Measurements from ENCODE around the gene STRN3.
"Not testable (repeated sequence)": the region's sequence is repeated elsewhere in the genome, so short reads cannot be mapped to it uniquely, and the experiment has no call there.

Gene STRN3, protein sequence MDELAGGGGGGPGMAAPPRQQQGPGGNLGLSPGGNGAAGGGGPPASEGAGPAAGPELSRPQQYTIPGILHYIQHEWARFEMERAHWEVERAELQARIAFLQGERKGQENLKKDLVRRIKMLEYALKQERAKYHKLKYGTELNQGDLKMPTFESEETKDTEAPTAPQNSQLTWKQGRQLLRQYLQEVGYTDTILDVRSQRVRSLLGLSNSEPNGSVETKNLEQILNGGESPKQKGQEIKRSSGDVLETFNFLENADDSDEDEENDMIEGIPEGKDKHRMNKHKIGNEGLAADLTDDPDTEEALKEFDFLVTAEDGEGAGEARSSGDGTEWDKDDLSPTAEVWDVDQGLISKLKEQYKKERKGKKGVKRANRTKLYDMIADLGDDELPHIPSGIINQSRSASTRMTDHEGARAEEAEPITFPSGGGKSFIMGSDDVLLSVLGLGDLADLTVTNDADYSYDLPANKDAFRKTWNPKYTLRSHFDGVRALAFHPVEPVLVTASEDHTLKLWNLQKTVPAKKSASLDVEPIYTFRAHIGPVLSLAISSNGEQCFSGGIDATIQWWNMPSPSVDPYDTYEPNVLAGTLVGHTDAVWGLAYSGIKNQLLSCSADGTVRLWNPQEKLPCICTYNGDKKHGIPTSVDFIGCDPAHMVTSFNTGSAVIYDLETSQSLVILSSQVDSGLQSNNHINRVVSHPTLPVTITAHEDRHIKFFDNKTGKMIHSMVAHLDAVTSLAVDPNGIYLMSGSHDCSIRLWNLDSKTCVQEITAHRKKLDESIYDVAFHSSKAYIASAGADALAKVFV

DNA sequence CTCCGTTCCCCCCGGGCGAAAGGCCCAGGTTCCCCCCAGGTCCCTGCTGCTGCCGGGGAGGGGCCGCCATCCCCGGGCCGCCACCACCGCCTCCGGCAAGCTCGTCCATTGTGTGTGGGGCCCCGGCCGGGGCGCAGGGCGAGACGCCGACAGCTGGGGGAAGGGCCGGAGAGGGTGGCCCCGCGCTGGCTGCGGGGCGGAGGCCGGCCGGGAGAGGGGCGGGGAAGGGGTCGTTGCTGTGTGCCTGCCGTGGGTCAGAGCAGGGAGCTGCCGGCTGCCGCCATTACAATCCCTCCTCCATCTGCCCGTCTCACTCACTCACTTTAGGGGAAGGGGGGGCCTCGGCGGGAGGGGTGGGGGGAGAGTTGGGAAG lies at the start of gene STRN3:
Gene STRN3 (minus strand): TSS at position 303 of the 373 bp plus-strand sequence. CDS start 194 bp downstream, at position 109.
- no peak for DNase-seq (ENCODE audit: low spot score)

DNA sequence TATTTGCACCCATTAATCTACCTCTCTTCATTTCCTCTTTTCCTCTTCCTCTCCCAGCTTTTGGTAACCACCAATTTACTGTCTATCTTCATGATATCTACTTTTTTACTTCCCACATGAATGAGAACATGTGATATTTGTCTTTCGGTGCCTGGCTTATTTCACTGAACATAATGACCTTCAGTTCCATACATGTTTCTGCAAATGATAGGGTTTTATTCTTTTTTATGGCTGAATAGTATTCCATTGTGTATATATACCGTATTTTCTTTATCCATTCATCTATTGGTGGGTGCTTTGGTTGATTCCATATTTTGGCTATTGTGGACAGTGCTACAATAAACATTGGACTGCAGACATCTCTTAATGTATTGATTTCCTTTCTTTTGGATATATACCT lies 49.0 kb upstream of the STRN3 start:
- DNase-seq (ENCODE audit: low spot score), result no peak

DNA sequence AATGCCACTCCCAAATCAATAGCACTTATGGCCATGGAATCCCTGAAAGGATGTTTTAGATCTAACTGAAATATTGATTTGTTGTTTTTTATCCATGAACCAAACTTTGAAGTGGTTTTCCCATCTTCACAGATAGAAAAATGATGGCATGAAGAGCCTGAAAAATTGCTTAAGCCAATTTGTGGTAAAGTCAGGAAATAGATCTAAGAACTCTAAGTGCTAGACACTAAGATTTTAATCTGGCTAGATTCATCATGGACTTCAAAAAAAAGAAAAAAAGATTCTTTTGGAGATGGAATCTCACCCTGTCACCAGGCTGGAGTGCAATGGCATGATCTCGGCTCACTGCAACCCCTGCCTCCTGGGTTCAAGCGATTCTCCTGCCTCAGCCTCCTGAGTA lies 45.0 kb upstream of the STRN3 start:
- DNase-seq (ENCODE audit: low spot score), result no peak

DNA sequence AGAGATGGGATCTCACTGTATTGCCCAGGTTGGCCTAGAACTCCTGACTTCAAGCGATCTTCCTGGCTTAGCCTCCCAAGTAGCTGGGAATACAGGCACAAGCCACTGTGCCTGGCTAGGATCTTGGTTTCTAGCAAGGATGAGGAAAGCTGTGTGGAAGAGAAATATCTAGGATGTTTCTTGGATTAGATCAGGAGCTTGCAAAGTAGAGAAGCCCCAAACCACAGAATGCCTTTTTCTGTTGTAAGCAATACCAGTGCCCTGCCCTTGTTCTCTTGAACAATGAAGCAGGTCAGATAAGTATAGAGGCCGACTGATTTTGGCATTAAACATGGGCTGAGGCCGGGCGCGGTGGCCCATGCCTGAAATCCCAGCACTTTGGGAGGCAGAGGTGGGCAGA lies 44.3 kb upstream of the STRN3 start:
- DNase-seq (ENCODE audit: low spot score), result no peak

DNA sequence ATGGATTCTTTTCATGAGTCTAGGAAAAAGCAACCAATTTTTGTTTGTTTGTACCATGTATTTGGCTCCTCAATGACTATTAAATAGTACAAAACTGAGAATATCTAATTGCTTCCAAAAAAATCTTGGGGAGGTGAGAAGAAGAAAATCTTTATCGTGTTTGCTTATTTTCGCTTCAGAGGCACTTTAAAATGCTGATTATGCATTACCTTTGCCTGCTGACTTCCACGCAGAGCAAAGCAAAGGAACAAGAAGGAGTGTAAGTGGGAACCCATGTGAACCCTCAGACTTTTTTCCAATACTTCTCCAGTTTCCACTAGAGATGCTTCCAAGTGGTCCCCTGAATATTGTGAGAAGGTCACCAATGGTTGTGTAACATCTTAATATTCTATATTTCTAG lies 43.2 kb upstream of the STRN3 start:
- DNase-seq (ENCODE audit: low spot score), result no peak

DNA sequence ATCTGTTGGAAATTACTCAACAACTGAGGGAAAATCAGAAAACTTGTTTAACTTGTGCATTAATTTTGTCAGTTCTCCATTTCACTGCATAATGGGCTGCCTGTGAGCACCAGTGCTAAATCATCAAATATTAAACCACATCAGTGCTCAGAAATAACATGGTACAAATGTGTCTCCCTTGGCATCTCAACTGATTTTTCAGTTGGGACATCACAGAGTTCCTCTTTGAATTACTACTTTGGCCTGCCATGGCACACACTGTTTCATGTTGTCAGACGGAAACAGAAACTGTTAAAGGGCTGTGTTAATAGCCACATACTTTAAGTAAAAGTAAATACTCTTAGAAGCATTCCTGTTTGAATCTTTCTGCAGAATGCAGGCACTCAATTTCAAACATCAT lies 42.1 kb upstream of the STRN3 start:
- DNase-seq (ENCODE audit: low spot score), result no peak

DNA sequence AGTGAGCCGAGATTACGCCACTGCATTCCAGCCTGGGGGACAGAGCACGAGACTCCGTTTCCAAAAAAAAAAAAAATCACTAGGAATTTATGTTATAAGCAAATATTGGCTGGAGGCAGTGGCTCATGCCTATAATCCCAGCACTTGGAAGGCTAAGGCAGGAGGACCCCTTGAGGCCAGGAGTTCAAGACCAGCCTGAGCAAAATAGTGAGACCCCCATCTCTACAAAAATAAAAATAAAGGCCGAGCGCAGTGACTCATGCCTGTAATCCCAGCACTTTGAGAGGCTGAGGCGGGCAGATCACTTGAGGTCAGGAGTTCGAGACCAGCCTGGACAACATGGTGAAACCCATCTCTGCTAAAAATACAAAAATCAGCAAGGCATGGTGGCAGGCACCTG lies 36.7 kb upstream of the STRN3 start:
- DNase-seq (ENCODE audit: low spot score), result not testable (repeated sequence)

DNA sequence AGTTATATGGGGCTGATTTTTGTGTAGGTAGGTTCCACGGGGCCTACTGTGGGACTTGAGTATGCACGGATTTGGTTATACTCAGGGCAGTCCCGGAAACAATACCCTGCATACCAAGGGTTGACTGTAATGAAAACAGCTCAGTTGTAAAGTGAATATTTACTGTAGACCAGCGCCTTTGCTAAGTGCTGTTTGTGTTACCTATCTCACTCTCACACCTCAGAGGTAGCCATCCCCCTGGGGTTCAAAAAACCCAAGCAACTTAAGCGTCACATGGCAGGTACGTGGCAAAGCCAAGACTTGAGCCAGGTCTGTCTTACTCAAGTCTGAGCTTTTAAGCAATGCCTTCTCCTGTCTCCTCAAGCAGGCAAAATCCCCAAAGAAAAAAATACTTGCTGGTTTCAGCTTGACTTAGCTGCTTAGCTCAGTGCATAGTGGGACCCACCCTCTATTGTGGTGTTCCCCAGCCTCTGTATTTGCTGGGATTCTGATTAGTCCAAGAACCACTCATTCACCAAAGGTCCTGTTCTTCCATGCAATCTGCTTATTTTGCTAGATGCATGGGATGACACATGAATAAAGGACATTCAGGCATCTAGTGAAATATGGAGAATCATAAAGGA lies 34.2 kb upstream of the STRN3 start:
- DNase-seq (ENCODE audit: low spot score), result peak; percentile 51

DNA sequence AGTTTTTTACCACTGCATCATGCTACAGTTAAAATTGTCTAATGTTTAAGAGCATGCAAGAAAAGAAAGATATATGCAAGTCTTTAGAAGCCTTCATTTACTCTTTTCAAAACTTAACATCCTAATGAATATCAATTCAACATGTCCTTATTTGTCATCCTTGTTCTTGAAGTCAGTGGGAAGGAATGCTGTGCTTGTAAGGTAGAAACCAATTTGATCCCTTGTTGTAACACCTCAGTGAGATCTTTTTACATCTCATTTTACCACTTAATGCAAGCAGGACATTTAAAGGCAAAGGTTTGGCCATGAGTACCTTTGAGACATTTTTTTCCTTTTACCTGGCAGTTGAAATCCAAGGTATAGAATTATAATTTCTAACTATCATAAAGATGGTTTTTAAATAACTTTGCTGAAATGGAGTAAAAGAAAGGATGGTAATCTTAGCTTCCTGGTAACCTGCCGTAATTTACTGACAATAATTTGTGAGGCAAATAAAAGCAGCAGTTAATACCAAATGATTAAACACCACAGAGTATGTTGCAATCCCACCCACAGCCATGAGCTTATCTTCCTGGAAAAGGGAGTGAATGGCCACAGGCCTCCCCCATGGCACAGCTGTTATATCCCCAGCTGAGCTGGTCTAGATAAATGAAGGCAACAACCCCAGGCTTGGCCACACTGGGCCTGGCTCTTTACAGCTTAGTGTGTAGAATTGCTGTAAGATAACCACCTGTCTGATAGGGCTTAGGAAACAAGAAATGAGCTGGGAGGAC lies 33.2 kb upstream of the STRN3 start:
- DNase-seq (ENCODE audit: low spot score), result peak; percentile 97

DNA sequence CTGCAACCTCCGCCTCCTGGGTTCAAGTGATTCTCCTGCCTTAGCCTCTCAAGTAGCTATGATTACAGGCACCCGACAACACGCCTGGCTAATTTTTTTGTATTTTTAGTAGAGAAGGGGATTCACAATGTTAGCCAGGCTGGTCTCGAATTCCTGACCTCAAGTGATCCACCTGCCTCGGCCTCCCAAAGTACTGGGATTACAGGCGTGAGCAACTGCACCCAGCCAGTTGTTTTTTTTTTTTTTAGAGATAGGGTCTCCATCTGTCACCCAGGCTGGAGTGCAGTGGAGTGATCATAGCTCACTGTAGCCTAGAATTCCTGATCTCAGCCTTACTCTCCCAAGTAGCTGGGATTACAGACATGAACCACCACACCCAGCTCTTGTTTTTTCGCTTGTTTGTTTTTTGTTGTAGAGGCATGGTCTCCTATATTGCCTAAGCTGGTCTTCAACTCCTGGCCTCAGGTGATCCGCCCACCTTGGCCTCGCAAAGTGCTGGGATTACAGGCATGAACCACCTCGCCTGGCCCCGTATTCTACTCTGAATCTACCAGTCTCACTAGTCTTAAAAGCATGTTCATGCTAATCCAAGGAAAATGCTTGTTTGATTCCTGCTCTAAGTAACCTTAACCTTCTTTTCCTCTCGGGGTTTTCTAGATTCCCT lies 31.7 kb upstream of the STRN3 start:
- no peak for DNase-seq (ENCODE audit: low spot score)

DNA sequence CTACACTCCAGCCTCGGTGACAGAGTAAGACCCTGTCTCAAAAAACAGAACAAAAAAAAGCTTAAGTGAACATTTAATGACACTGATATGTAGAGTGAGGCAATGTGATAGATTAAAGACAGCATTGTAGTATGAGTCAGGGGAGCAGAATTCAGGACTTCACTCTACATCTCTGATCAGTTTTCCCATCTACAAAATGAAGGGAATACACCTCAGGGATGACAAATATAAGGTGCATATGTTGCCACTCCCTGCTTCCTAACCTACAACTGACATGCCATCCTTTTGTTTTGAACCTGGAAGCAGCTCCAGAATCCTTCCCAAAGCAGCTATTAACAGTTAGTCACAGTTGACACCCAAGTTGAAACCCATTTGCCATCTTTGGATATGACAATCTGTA lies 30.9 kb upstream of the STRN3 start:
- no peak for DNase-seq (ENCODE audit: low spot score)

DNA sequence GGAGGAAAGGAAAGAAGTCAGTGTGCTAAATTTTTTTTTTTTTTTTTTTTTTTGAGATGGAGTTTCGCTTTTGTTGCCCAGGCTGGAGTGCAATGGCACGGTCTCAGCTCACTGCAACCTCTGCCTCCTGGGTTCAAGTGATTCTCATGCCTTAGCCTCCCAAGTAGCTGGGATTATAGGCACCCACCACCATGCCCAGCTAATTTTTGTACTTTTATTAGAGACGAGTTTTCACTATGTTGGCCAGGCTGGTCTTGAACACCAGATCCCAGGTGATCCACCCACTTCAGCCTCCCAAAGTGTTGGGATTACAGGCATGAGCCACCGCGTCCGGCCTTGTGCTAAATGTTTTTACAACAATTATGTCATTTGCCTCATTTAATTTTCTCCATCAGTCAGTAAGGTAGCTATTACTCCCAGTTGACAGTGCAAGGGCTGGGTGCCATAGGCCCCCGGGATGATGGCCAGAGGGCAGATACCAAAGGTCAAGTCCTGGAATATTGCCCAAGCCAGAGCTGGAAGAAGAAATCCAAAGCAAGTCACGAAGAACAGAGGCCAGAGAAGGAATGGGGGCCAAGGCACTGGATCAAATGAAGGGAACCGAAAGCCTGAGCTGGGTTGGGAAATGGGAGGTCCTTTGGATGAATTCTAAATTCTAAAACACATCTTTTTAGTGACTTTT lies 26.9 kb upstream of the STRN3 start:
- not testable (repeated sequence) for DNase-seq (ENCODE audit: low spot score)

DNA sequence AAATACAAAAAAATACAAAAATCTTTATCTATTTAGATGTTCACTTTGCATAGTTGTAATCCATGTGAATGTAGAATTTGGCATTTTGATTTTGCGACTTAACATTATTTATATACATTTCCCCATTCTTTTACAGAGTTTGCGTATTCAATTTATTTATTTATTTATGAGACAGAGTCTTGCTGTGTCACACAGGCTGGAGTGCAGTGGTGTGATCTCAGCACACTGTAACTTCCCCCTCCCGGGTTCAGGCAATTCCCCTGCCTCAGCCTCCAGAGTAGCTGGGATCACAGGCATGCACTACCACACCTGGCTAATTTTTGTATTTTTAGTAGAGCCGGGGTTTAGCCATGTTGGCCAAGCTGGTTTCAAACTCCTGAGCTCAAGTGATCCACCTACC lies 25.3 kb upstream of the STRN3 start:
- DNase-seq (ENCODE audit: low spot score), result no peak

DNA sequence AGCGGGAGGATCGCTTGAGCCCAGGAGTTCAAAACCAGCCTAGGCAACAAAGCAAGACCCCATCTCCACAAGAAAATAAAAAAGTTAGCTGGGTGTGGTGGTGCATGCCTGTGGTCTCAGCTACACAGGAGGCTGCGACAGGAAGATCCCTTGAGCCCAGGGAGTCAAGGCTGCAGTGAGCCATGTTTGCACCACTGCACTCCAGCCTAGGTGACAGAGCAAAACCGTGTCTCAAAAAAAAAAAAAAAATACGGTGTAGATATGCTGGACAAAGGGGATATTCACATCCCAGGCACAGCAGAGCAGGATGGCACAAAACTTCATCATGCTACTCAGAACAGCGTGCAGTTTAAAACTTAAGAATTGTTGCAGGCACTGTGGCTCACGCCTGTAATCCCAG lies 24.8 kb upstream of the STRN3 start:
- no peak for DNase-seq (ENCODE audit: low spot score)

DNA sequence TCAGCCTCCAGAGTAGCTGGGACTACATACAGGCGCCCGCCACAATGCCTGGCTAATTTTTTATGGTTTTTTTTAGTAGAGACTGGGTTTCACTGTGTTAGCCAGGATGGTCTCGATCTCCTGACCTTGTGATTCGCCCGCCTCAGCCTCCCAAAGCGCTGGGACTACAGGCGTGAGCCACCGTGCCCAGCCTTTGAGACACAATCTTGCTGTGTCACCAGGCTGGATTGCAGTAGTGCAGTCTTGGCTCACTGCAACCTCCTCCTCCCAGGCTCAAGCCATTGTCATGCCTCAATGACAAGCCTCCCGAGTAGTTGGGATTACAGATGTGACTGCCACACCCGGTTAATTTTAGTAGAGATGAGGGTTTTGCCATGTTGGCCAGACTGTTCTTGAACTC lies 21.3 kb upstream of the STRN3 start:
- peak; percentile 39 for DNase-seq (ENCODE audit: low spot score)

DNA sequence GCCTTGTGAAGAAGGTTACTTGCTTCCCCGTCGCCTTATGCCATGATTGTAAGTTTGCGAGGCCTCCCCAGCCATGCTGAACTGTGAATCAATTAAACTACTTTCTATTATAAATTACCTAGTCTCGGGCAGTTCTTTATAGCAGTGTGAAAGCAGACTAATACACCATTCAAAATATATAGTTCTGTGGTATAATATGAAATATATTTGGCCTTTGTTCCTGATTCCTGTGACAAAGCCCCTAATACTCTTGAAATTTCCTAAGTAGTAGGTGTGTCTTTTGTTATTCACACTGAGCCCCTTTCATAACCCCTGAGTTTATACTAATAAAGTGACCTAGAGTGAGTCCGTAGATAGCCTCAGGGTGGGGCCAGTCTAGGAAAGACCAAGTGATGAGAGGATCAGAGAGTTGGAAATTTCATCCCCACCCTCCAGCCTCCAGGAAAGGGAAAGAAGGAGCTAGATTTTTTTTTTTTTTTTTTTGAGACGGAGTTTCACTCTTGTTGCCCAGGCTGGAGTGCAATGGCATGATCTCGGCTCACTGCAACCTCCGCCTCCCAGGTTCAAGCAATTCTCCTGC lies 19.4 kb upstream of the STRN3 start:
- no peak for DNase-seq (ENCODE audit: low spot score)

DNA sequence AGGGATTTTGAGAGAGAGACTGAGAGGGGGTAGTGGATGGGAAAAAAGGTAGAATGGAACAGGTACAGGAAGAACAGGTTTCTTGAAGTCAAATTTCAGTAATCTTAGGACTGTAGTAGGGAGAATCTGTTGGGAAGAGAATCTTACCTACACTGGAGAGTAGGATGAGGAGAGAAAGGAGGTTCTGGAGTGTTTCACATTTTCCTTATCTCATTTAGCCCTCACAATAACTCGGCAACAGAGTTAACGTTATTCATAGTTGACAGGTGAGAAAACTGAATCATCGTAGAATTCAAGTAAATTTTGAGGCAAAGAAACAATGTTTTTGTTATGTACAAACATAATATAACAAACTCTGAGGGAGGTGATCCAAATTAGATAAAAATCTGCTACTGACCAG lies 17.2 kb upstream of the STRN3 start:
- no peak for DNase-seq (ENCODE audit: low spot score)

DNA sequence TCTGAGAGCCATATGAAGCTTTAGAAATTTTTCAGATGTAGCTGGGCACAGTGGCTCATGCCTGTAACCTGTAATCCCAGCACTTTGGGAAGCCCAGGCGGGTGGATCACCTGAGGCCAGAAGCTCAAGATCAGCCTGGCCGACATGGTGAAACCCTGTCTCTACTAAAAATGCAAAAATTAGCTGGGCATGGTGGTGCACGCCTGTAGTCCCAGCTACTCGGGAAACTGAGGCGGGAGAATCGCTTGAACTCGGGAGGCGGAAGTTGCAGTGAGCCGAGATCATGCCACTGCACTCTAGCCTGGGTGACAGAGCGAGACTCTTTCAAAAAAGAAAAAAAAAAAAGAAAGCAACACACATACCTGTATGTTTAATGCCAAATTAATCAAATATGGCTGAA lies 16.7 kb upstream of the STRN3 start:
- not testable (repeated sequence) for DNase-seq (ENCODE audit: low spot score)

DNA sequence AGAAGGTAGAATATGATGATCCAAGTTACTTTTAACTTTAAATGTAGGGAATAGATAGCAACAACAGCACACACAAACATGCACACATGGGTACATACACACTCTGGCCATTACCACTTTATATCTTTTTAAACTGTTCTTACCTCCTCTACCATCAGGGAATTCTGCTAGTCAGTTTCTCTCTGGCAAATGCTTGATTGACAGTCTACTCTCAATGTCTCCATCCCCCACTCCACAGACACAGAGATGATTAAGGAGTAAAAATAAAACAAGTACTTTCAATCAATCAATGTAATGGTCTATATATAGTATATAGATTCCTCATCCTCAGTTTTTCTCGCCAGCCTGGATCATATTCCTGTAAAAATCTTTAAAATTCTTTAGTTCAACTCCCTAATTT lies 16.1 kb upstream of the STRN3 start:
- no peak for DNase-seq (ENCODE audit: low spot score)

DNA sequence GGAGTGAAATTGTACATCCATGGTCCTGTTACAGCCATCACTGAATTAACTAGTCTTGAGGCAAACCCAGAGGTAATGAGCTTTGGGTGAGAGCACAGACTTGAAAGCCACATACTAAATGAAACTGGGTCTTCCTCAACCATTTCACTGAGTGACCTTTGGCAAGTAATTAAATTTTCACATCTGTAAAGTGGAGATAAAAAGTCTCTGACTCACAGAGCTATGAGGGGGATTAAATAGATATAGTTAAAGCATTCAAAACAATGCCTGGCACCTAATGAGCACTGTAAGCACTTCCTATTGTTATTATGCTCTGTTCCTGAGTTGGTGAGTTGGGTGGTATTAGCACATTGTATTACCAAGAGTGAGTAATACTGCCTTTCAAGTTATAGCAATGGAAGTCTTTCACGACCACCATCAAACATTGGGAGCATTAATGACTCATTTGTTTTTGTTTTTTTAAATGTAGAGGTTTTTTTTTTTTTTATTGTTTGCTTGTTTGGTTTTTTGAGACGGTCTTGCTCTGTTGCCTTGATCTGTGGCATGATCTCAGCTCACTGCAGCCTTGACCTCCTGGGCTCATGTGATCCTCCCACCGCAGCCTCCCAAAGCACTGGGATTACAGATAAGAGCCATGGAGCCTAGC lies 12.5 kb upstream of the STRN3 start:
- DNase-seq (ENCODE audit: low spot score), result peak; percentile 88
